HUDEP-2 (cell line): ENCODE data around the gene TAGLN.

Experiments
- DNase-seq, 76 experiments: peaks; one replicate each; lab custom pipeline; 2025; ENCODE audit not compliant: unreplicated experiment in 76 of 76; lab: John Stamatoyannopoulos, UW

TAGLN gene

DNA sequence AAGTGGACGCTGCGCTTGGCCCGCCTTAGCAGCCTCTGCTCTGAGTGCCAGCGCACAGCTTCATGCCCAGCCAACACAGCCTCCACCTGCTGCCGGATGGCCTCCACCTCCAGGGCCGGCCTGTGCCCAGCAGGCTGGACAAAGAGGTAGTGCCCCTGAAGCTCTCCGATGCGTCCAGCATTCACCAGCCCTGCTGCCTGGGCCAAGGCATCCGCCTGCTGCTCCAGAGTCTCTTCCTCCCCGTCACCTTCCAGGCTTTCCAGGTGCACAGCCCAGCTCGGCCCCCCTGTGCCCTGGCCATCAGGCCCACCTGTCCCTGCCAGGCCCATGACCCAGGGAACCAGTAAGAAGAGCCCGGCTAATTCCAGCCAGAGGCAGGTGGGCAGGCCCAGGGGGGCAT is 30.2 kb downstream of the TAGLN start:
- DNase-seq = no peak

DNA sequence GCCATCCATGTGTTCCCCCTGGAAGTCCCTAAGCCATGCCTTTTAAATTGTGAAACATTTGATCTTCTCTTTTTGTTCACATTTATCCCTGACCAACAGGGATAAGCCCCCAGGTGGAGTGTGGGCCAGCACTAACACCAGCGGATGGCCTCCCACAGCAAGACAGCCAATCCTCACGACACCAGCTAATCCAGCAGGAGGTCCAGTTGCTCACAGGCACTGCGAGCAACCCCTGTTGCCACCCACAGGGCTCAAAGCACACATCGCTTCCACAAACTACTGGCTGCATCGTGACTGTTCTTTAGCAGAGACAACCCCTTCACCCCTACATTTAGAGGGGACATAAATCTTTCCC is 30.7 kb downstream of the TAGLN start:
- no peak for DNase-seq

DNA sequence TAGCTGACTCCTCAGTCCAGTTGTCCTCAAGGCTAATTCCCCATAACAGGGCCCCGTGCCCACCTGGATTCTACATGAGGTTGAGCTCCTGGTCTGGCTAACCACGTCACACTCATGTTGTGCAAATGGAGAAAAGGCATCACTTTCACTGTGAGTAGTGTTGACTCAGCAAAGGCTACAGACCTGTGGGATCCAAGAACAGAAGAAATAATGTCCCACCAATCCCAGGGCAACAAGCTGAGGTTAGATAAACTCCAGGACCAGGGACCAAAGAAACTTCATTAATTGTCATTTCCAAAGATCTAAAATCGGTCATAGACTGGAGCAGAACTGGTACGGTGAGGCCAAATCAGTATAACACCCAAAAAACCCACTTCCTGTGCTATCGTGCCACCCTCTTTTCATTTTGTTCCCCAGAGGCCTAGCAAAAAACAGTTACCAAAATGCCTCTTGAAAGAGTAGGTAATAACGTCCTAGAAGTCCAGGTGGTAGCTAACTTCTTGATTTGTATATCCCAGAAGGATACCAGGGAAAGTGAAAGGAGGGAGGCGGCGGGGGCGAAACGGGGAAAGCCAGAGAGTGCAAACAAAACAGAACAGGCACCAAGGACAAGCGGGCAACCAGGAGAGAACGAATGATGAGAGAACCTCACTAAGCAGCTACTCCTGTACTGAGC is 31.3 kb downstream of the TAGLN start:
- no peak for DNase-seq

DNA sequence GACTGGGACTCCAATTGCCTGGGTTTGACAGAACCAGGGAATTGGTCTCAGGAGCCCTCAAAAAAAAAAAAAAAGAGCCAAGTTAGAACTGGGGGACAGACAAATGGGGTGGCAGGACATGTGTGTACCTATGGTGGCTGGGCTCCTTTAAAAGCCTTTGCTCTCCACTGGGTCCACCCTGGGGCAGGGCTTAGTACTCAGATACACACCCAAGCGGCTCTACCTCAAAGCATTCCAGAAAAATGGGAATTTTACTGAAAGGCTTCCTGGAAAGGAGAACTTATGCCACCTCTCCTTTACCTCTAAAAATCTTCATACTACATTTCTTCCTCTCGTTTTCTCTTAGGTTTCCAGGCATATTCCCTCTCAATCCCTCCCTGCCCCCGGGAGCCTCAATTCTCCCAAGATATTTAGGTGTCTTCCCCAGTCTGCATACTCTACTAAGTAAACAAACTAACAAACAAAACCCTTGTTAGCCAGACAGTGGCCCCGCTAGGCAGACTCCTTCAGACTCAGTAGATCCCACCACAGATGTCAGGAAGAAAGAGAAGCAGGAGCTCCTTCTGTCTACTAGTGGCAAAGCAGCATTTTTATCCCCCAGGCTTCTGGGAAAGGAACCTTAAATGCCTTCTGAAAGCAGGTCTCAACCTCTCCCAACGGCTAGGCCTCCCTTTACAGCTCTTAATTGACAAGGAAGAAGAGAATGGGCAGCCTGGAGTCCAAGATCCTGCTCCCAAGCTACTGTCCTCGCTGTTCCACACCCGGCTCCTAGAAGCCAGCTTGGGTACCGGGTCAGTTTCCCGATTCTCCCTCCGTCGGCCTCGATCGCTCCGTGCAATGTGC is 32.0 kb downstream of the TAGLN start:
- peak in 3 of 76 experiments; percentile 4 to 9 (median 8) for DNase-seq

DNA sequence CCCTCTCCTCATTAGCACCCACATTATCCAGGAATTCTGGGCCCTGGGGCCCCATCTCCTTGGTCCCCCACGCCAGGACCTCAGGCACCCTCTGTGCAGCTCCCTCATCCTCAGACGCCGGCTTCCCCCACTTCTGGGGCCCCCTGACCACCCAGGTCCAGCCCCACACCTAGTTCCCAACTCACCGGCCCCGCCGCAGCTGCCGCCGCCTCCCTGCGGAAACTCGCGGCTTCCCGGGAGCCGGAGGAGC is 32.6 kb downstream of the TAGLN start, which contains the start of gene PCSK7:
Gene PCSK7 (minus strand): TSS at position 232 of the 250 bp plus-strand sequence. CDS start 2,229 bp downstream, outside the sequence.
- peak in 1 of 76 experiments; percentile 32 for DNase-seq

DNA sequence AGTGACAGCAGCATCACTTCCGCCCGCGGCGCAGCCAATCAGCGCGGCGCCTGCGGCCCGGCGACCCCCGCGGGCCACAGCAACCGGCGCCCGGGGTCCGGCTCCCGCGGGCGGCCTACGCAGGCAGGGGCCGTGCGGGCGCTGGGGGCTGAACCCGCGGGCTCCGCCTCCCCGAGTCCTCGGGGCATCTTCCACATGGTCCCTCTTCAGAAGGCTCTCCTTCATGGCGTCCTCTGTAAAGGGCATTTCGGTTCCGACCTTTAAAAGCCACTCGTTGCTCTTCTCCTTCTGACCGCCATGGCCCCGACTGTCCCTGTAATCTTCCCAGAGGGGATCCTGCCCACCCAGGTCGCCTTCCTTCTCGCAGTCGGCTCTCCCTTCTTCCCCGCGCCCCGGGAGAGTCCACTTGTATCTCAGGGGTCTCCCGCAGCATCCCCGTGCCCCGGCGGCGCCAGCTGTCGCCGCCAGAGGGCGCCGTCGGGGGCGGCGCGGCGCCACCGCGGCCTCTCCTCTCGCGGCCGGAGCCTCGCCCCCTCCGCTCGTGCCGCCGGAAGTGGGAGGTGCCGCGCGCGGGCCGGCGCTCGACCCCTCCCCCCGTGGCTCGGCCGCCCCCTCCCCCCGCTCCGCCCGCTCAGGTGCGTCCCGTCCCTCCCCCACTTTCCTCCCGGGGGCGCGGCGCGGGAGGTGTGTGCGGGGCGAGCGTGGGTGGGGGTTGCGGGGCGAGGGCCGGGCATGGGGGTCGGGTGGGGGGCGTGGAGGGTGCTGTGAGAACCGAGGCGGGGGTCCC is 33.1 kb downstream of the TAGLN start, which contains the start of gene RNF214:
Gene RNF214 (plus strand): TSS at position 580 of the 787 bp plus-strand sequence. CDS start 1,602 bp downstream, outside the sequence.
- peak in 67 of 76 experiments; percentile 3 to 81 (median 56) for DNase-seq

DNA sequence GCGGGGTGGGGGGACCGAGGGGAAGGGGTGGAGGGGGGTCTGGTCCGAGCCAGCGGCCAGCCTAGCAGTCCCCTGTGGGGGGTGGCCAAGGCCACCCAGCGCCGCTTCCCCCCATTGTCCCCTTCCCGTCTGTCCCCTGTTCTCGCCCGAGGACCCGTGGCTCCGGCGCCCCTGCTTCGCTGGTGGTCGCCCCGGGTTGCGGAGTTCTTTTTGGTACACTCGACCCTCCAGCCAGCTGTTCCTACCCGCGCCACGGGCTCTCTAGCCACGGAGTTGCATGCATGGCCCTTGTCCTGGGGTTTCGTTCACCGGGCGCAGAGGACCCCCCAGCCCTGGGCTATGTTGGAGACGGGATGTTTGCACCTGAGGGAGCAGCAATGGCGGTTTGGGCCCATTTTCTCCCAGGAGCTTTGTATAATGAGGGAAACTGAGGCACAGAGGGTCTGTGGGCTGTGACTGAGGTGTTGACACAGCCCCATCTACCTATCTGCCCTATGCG is 33.8 kb downstream of the TAGLN start:
- DNase-seq = peak in 1 of 76 experiments; percentile 36

DNA sequence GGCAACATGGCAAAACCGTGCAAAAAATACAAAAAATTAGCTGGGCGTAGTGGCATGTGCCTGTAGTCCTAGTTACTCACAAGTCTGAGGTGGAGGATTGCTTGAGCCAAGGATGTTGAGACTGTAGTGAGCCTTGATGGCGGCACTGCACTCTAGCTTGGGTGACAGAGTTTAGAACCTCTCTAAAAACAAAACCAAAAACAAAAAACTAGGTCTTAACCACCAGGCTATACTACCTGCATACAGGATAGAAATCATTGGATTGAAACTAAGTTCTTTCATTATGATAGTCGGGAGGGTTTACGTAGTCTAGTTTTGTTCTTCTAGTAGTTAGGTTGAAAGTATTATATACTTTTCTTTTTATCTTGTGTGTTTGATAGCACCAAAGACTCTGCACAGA is 39.1 kb downstream of the TAGLN start:
- DNase-seq = no peak

DNA sequence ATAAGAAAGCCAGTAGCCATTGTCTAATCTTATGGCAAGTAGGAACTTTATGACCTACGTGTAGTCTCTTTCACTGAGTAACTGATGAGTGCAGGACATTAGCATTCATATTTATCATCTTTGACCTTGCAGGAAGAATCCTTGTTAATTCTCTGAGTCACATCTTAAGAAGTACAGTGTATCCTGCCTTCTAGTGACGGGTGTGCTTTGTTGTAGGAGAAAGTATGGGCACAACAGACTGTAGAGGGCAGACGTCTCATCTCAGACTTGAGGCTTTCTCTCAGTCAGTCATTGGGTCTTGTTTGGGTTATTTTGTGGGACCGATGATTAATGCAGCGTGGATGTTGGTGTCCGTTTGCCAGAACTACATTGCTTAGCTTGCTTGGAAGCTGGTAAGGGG is 40.1 kb downstream of the TAGLN start:
- no peak for DNase-seq

DNA sequence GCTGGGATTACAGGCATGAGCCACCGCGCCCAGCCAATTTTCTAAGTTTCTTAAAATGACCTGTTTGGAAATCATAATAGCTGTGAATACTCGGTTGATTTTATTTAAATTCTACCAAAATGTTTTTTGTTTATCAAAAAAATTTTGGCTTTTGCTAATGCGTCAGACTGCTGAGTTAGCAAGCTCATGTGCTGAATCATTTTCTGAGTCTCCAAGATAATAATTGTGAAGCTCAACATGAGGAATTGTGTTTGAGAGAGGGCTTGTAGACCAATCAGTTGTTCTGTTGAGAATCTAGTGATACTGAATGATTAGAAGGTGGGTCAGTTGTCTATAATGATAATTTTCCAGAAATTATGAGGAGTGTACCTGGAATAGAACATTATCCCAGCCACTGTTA is 49.2 kb downstream of the TAGLN start:
- DNase-seq = no peak

DNA sequence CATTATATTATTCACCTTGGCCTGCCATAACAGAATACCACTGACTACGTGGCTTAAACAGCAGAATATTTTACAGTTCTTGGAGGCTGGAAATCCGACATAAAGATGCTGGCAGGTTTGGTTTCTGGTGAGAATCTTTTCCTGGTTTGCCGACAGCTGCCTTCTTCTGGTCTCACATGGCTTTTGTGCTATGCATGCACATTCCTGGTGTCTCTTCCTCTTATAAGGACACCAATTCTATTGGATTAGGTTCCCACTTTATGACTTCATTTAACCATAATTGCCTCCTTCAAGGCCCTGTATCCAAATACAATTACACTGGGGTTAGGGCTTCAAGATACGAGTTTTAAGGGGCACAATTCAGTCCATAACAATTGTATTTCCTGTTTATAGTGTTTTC is 50.4 kb downstream of the TAGLN start:
- no peak for DNase-seq

DNA sequence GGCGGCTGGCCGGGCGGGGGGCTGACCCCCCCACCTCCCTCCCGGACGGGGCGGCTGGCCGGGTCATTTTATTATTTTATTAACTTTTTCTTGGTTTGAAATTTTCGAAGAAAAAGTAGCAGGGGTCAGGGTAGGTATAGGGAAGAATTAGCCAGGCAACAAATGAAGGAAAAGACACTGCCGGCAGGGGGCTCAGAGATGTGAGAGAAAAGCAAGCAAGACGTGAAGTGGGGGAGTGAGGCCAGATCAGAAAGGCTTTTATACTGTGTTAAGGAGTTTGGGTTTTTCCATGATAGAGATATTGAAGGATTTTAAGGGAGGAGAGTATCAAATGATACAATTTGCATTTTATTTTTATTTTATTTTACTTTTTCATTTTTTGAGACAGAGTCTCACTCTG is 52.3 kb downstream of the TAGLN start:
- DNase-seq = no peak

DNA sequence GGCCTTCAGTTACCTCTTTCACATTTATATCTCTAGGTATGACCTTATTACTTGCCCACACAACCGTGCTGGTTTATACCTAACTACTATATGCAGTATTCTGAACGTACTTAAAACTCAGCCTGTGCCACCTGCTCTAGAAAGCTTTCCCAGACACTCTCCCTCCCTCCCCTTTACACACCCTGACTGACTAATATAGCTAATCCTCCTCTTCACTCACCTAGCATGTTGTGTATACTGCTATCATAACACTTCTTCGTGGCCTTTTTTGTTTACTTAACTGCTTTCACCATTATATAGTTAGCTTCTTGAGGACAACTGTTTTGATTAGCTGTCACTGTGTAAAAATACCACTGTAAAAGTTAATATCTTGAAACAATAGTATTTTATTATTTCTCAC is 56.8 kb downstream of the TAGLN start:
- no peak for DNase-seq

DNA sequence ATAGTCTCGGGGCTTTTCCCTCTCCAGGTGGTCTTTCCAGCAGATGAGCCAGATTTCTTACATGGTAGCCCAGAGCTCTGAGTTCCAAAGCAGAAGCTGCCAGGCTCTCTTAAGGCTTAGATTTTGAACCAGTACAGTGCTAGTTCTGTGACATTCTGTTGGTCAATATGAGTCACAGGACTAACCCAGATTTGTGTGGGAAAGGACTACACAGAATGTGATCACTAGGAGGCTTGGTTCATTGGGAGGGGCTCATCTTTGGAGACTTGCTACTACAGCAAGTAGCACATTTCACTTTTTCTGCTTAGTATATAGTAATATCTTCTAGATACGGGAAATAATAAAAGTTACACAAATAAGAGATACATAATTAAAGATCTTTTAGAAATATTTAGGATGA is 57.4 kb downstream of the TAGLN start:
- DNase-seq = no peak
